Body of pancreas (tissue), 4 donors: ENCODE measurements around the gene PVALEF.

Experiments used
- POLR2A ChIP-seq, 3 donors: fragments of 450-650 bp; IDR thresholded peaks; one replicate each; pipeline ENCODE4 v1.6.1; 2016; ENCODE audit warnings: antibody characterized with exemption in 3 of 3, mild to moderate bottlenecking in 2 of 3
- TF ChIP-seq, protein P1 (sequence below), 7 experiments: fragments of 450-650 bp in 4 of 7; fragments of 200-600 bp in 3 of 7; sonication (generic) in 3 of 7; IDR thresholded peaks; one replicate each; pipeline ENCODE4 v1.5.1; 2016 to 2019; ENCODE audit warnings: antibody characterized with exemption in 7 of 7

DNA sequence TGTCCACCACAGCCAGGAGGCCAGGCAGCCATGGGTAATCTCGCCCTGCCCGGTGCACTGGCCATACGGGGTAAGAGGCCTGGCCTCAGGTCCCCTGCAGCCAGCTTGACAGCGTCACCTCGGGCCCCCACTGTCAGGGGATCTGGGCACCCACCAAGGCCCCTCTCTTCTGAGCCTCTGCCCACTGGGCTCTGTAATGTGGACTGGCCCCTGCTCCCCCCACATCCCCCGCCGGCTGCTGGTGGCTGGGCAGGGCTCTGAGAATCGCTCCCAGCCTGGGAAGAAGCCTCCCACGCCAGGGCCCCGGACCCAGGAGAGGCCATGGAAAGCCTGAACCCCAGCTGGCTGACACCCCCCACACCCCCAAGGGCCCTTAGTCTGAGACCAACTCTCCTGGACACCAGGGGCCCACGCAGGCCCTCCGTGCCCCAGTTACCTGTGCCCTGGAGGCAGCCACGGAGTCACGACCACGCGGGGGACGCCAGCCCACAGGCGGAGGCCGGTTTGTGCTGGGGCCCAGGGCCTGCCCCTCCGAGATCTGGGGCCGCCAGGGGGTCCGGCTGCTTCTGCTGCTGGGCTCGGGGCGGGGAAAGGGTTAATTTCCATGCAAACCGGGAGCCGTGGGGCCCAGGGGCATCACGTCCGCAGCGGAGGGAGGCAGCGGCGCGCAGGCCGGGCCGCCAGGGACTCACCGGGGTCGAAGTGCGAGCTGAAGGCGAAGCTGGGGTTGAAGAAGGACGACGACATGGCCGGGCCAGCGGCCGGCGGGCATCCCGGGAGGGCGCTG lies at the start of gene PVALEF:
- TF ChIP-seq POLR2A (IDR thresholded peaks at IDR 0.05), result peak; percentile 9 to 59 (median 56)
- TF ChIP-seq, protein P1, sequence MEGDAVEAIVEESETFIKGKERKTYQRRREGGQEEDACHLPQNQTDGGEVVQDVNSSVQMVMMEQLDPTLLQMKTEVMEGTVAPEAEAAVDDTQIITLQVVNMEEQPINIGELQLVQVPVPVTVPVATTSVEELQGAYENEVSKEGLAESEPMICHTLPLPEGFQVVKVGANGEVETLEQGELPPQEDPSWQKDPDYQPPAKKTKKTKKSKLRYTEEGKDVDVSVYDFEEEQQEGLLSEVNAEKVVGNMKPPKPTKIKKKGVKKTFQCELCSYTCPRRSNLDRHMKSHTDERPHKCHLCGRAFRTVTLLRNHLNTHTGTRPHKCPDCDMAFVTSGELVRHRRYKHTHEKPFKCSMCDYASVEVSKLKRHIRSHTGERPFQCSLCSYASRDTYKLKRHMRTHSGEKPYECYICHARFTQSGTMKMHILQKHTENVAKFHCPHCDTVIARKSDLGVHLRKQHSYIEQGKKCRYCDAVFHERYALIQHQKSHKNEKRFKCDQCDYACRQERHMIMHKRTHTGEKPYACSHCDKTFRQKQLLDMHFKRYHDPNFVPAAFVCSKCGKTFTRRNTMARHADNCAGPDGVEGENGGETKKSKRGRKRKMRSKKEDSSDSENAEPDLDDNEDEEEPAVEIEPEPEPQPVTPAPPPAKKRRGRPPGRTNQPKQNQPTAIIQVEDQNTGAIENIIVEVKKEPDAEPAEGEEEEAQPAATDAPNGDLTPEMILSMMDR (IDR thresholded peaks at IDR 0.05), result peak in 1 of 7 experiments; percentile 8
